SK-N-DZ (cell line): ENCODE results near the gene ZNF607.

Source experiments
- DNase-seq: peaks from one replicate; pipeline ENCODE4 v3.0.0-alpha.2; 2015; ENCODE audit warnings: low spot score
- small RNA-seq, 2 experiments: library from RNA; depleted of rRNA; stranded (forward); fragments of <200 nt; gene quantifications; one replicate each; pipeline ENCODE3, GENCODE V24; 2014

Gene ZNF607

DNA sequence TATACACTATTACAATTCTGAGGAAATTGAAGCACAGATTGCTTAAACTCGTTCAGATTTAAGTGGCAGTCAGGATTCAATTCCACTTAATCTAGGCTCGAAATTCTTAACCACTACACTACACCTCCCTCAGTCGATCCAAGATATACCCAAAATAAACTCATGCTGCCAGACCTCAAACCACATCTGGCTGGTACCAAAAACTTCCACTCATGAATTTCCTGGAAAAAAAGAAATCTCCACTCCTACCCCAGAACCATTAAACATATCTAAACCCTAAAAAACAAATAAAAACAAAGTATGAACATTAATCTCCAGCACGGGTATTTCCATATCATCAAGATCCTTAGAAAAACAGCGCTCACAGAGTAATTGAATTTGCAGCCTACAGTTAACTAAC, 65.4 kb downstream of the ZNF607 start:
- DNase-seq: no peak

Small RNA genes within 50 kb of the gene (small RNA-seq; reads per million reads assigned to genes)
- gene SELENOKP1: 0 reads per million in 2 experiments
